ENCODE results near the gene SRSF3.
"Not testable (repeated sequence)": the region's sequence is repeated elsewhere in the genome, so short reads cannot be mapped to it uniquely, and the experiment has no call there.

Gene SRSF3

DNA sequence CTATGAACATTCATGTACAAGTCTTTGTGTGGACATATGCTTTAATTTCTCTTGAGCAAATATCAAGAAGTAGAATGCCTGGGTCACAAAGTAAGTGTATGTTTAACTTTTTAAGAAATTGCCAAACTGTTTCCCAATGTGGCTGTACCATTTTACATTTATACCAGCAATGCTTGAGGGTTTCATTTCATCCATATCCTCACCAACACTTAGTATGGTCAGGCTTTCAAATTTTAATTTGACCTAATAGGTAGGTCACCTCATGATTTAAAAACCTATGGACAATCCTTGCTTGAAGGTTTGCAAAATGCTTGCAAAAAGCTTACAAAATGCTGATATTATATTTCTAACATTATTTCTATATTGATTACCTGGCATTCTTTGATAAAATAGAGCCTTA lies 19.5 kb upstream of the SRSF3 start:
- DNase-seq (ENCODE audit: low spot score), result no peak
- no peak for FAIRE-seq

DNA sequence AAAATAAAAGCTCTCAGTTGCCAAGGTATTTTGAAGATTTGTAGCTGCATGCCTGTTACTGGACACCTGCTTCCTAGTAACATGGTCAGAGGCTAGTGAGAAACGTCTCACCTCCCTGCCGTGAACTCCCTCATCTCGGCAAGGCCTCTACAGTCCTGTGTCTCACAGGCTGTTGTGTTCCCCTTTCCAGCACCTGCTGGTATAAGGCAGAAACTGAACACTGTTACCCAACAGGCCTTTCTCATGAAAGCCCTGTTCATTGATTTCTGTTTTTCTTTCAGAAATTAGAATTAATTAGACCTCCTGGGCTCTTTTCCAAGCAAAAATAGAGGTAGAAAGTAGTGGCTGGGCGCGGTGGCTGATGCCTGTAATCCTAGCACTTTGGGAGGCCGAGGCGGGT lies 17.6 kb upstream of the SRSF3 start:
- DNase-seq (ENCODE audit: low spot score) (no peak), FAIRE-seq (no peak)

DNA sequence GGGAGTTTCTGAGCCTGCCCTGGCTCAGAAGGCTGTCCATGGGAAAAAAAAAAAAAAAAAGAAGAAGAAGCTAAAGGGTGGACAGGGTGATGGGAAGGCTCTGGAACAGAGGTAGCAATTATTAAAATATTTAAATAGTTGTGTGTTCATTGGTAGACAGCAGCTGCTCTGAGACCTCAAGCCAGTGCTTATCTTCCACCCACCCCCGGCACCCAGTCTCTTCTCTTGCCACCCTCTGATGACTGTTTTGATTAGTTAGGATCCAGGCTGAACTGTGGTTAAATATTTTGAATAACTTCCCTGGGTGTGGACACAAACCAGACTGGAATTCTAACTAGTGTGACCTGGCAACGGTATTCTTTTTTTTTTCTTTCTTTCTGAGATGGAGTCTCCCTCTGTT lies 16.9 kb upstream of the SRSF3 start:
- peak; percentile 88 for DNase-seq (ENCODE audit: low spot score)

DNA sequence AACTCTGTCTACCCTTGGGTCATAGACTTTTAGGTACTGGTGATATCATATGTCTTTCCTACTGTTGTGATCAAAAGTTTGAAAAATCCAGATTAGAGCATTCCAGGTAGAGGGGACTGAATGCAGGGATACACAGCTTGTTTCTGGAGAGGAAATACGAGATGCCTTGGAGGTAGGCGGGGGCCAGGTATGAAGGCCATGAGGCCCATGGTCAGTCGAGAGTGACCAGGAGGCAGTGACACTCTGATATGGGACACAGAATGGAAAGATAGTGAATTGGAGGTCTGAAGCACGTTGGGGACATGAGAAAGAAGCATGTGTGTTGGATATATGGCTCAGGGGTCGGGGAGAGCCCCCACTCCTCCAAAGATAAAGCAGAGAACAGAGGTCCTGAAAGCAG lies 16.1 kb upstream of the SRSF3 start:
- DNase-seq (ENCODE audit: low spot score), result no peak
- no peak for FAIRE-seq

More for the DNA sequence above, 16.9 kb upstream of the SRSF3 start:
- peak; percentile 70 for FAIRE-seq

DNA sequence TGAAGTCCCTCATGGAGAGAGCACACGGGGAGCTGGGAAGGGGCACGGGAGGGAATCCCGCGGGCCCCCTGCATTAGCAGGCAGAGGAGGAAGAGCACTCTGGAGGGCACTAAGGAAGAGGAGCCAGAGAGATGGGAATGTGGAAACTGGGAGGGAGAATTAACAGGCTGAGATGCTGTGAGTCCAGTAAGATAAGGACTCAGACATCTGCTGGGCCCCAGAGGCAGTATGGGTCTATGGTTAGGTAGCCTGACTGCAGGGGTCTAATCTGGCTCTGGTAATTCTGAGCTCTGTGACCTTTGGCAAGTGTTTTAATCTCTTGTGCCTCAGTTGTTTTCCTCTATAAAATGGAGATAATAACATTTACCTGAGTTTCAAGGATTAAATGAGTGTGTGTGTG lies 15.7 kb upstream of the SRSF3 start:
- DNase-seq (ENCODE audit: low spot score) (no peak), FAIRE-seq (no peak)

DNA sequence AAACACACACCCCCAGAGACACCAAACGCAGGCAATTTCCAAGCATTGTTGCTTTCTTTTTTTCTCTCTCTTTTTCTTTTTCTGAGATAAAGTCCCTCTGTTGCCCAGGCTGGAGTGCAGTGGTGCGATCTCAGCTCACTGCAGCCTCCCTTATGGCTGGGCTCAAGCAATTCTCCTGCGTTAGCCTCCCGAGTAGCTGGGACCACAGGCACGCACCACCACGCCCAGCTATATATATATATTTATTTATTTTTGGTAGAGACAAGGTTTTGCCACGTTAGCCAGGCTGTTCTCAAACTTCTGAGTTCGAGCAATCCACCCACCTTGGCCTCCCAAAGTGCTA lies 14.0 kb upstream of the SRSF3 start:
- no peak for FAIRE-seq
- no peak for DNase-seq (ENCODE audit: low spot score)

DNA sequence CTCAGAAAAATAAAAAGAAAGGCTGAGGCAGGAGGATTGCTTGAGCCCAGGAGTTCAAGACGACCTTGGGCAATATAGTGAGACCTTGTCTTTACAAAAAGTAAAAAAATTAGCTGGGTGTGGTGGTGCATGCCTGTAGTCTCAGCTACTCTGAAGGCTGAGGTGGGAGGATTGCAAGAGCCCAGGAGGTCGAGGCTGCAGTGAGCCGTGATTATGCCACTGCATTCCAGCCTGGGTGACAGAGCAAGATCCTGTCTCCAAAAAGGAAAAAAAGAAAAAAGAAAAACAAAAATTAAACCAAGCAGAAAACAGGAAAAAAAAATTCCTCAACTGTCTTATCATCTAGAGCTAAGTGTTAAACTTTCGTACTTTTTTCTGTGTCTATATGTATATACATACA lies 12.4 kb upstream of the SRSF3 start:
- DNase-seq (ENCODE audit: low spot score) (no peak), FAIRE-seq (no peak)

GRCh38 chr6:36586606-36587005 lies 7.6 kb upstream of the SRSF3 start:
- DNase-seq (ENCODE audit: low spot score) (no peak), FAIRE-seq (no peak)

DNA sequence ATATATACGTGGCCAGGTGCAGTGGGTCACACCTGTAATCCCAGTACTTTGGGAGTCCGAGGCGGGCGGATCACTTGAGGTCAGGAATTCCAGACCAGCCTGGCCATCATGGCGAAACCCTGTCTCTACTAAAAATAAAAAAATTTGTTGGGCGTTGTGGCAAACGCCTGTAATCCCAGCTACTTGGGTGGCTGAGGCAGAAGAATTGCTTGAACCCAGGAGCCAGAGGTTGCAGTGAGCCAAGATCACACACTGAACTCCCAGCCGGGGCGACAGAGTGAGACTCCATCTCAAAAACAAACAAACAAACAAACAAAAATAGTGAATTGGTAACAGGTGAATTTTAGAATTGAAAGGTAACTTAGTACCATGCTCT lies 5.1 kb upstream of the SRSF3 start:
- not testable (repeated sequence) for DNase-seq (ENCODE audit: low spot score); FAIRE-seq

- DNase-seq (ENCODE audit: low spot score) (peak; percentile 66), FAIRE-seq (no peak)
Observed at GRCh38 chr6:36590237-36590636, 3.9 kb upstream of the SRSF3 start.

GRCh38 chr6:36592221-36592655 lies 1.9 kb upstream of the SRSF3 start:
- FAIRE-seq (no peak), DNase-seq (ENCODE audit: low spot score) (no peak)

- FAIRE-seq (no peak), DNase-seq (ENCODE audit: low spot score) (peak; percentile 57)
Observed at GRCh38 chr6:36593569-36594028, 563 bp upstream of the SRSF3 start.

GRCh38 chr6:36594816-36595643 lies 868 bp downstream of the SRSF3 start:
- no peak for FAIRE-seq
- no peak for DNase-seq (ENCODE audit: low spot score)

GRCh38 chr6:36596356-36596755 lies 2.2 kb downstream of the SRSF3 start:
- no peak for DNase-seq (ENCODE audit: low spot score)
- no peak for FAIRE-seq

DNA sequence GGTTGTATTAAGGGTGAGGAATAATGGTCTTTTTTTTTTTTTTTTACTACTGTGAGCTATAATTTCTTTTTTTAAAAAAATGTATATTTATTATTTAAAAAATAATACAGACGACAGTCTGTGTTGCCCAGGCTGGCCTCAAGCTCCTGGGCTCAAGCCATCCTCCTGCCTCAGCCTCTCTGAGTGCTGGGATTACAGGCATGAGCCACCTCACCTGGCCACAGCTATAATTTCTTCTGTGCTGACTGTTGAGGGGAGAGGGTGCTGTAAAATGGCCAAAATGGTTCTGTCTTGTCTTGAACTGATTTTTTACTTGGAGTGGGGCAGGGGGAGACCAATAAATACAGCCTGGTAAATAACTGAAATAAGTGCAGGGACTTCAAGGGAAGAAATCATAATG lies 3.6 kb downstream of the SRSF3 start:
- FAIRE-seq, result no peak
- no peak for DNase-seq (ENCODE audit: low spot score)

GRCh38 chr6:36598326-36598725 lies 4.2 kb downstream of the SRSF3 start:
- FAIRE-seq (no peak), DNase-seq (ENCODE audit: low spot score) (no peak)

DNA sequence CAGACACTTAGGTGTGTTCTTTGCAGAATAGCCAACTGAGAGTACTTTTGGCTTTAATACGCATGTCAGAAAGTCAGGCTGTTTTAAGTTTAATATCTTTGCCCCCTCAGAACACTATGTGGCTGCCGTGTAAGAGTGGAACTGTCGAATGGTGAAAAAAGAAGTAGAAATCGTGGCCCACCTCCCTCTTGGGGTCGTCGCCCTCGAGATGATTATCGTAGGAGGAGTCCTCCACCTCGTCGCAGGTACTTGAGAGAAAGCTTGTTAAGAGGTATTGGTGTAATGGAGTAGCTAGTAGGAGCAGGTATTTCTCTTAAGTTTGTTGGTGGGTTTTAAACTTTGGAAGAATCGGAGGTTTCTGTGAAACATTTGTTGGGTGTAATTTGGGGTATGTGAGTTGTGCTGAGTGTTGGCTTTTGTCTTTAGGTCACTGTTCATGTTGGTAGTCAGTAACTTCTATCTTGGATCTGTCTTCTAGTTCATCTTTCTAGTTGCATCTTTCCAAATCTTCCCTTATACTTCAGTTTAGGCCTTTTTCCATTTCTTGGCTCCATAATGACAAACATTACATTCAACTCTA lies 4.7 kb downstream of the SRSF3 start:
- DNase-seq (ENCODE audit: low spot score) (no peak), FAIRE-seq (no peak)

DNA sequence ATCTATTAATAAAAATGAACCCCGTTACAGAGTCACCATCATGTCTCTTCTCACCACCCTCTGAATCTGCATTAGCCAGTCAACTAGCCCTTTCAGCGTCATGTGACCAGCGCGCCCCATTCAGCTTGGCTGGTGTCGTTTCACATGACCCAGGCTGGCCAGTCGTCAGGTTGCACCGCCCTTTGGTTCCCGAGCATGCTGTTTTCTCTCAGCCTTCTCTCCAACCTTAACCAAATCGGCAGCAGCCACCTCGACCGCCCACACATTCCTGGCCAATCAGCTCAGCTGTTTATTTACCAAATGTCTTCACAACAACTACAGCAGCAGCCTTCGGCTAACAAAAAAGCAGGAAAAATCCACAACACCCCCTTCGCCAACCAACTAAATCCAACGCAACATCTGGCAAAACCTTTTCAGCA lies 5.6 kb downstream of the SRSF3 start:
- FAIRE-seq (no peak), DNase-seq (ENCODE audit: low spot score) (no peak)

- DNase-seq (ENCODE audit: low spot score), result no peak
- no peak for FAIRE-seq
Observed at GRCh38 chr6:36600564-36601146, 6.5 kb downstream of the SRSF3 start.

DNA sequence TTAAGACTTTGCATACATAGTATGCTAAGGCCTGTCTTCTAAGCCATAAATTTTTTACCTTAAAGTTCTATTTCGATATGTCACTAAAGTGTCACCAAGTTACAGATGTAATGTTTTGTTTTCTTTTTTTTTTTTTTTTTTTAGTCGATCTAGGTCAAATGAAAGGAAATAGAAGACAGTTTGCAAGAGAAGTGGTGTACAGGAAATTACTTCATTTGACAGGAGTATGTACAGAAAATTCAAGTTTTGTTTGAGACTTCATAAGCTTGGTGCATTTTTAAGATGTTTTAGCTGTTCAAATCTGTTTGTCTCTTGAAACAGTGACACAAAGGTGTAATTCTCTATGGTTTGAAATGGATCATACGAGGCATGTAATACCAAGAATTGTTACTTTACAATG lies 7.7 kb downstream of the SRSF3 start:
- not testable (repeated sequence) for DNase-seq (ENCODE audit: low spot score); FAIRE-seq

DNA sequence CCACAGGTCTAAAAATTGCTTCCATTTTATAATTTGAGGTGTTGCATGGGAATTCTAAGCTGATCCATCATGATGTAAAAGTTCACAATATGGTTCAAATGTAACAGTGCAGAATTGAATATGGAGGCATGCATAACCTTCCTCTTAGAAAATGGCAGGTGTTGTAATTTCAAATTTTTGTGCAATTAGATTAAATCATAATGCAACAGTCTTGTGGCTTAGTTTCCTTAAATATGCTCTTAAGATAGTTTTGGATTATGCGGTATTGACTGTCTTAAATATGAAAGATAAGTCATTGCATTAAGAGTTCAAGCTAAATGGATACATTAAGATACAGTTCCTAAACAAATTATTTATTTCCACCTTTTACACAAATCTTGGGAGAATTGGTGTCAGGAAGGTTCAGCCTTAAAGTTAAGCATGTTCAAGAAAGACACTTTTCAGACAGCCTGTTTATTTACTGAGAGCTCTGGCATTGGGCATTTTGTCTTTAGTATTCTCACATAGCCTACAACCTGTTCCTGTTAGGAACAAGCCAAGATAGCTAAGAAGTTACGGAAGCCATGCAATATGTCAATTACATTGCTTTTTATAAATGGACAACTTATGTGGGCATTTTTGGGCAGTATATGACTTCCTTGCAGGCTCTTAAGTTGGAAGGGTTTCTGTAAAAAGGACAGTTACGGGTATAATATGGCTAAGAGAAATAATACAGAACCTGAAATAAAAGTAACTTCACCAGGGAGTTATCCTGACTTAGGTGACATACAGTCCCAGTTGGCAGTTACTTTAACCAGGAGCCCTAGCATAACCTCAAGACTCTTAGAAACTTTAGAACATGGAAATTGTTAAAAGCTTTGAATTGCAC lies 9.3 kb downstream of the SRSF3 start:
- DNase-seq (ENCODE audit: low spot score) (no peak), FAIRE-seq (no peak)

Measured in RCC 7860 (cell line).